ENCODE measurements around the gene WDFY2.

DNA sequence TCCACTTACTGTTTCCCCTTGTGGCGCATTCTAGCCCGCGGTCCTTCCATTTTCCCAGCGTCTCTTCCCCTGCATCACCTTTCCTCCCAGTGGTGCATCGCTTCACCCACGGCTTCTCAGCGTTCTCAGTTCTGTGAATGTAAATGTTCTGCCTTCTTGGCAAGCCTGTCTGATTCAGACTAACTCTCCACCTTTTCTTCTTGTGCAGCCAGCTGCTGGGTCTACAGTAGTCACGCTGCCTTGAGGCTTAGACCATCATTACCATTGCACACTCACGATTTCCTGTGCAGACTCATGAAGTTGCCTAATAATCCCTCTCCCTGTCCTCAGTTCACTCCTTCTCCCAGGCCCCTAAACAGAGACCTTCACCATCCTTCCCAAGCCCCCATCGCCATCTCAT, 144.7 kb downstream of the WDFY2 start:
- TF ChIP-seq POLR2A (IDR thresholded peaks at IDR 0.05; ENCODE audit: low read depth, low read length) (no peak), RAD51 (IDR thresholded peaks at IDR 0.05) (no peak), ZZZ3 (IDR thresholded peaks at IDR 0.05; ENCODE audit: control insufficient read depth, insufficient read length, low read depth) (no peak), EP300 (IDR thresholded peaks at IDR 0.05; ENCODE audit: borderline replicate concordance in 1 of 2, control insufficient read depth in 1 of 2, low read depth in 2 of 2, low read length in 2 of 2) (no peak), RAD21 (IDR thresholded peaks at IDR 0.05; ENCODE audit: insufficient read depth, low read depth, low read length) (no peak), ZNF274 (IDR thresholded peaks at IDR 0.05; ENCODE audit: insufficient read depth, insufficient read length) (no peak)
- TF ChIP-seq, protein P1, sequence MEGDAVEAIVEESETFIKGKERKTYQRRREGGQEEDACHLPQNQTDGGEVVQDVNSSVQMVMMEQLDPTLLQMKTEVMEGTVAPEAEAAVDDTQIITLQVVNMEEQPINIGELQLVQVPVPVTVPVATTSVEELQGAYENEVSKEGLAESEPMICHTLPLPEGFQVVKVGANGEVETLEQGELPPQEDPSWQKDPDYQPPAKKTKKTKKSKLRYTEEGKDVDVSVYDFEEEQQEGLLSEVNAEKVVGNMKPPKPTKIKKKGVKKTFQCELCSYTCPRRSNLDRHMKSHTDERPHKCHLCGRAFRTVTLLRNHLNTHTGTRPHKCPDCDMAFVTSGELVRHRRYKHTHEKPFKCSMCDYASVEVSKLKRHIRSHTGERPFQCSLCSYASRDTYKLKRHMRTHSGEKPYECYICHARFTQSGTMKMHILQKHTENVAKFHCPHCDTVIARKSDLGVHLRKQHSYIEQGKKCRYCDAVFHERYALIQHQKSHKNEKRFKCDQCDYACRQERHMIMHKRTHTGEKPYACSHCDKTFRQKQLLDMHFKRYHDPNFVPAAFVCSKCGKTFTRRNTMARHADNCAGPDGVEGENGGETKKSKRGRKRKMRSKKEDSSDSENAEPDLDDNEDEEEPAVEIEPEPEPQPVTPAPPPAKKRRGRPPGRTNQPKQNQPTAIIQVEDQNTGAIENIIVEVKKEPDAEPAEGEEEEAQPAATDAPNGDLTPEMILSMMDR (IDR thresholded peaks at IDR 0.05 in 2 of 3, conservative IDR thresholded peaks at IDR 0.05 in 1 of 3; ENCODE audit: control insufficient read depth in 2 of 3, extremely low read depth in 1 of 3, insufficient read depth in 1 of 3, low read depth in 3 of 3, low read length in 3 of 3), result no peak

Measured in GM12878 (cell line).